ENCODE data around the gene DYNLL1.

Gene DYNLL1

GRCh38 chr12:120455302-120455701 lies 40.6 kb upstream of the DYNLL1 start:
- H3K36me3 ChIP-seq (ENCODE audit: control insufficient read depth in 4 of 4, insufficient read depth in 4 of 4, low read length in 3 of 4): peaks cover 25 to 67% (median 44%) of the 10 kb centered on the region in 4 experiments
- POLR2A ChIA-PET: interaction anchor here (0.6 to 1.4 kb wide), 2 partner anchors 13 to 1348 kb away, joined by 3 to 5 read pairs; partner anchors contain the start of gene SETD1B

DNA sequence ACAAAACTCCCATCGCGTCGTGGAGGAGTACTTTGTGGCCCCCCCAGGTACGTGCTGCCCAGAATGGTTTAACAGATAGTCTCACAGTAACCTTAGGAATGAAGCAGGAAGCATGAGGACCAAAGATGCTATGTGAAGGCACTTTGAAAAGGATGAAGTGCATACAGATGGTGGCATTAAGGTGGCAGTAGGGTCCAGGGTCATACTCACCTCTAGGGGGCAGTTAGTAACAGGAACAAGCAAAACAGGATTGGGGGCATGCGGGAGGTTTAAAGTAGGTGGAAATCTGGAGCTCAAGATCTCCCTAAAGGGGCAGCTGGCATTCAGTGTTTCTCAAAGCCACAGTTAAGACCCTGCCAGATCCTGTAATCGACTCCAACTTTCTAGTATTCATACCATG lies 38.8 kb upstream of the DYNLL1 start:
- DNase-seq: peak; percentile 46 to 74 (median 71)
- 98% methylated on average over 5 of the region's 6 CpGs for WGBS (ENCODE audit: insufficient coverage)
- no peaks in the 10 kb centered on the region for H3K9me3 ChIP-seq (ENCODE audit: control extremely low read depth in 1 of 5, control insufficient read depth in 4 of 5, insufficient read depth in 2 of 5, low read depth in 1 of 5, low read length in 4 of 5)
- ChIA-PET POLR2A (interaction anchor here (0.8 kb wide), 1 partner anchor 111 kb away, joined by 5 read pairs; no protein-coding TSS in a partner anchor), CTCF (interaction anchor here (0.9 to 29.5 kb wide), 8 partner anchors 8 to 93 kb away, joined by 3 to 545 read pairs (median 4); partner anchors contain the start of genes COX6A1, DYNLL1, GATC and SRSF9)
- H3K27me3 ChIP-seq (replicated peaks in 2 of 5; ENCODE audit: control insufficient read depth in 4 of 5, insufficient read depth in 5 of 5, low read length in 4 of 5): no peaks in the 10 kb centered on the region
- no peaks in the 10 kb centered on the region for H3K4me1 ChIP-seq (ENCODE audit: control extremely low read depth in 1 of 4, control insufficient read depth in 4 of 4, insufficient read depth in 4 of 4, low read length in 3 of 4)
- no peak overlapping the region for H3K27ac ChIP-seq (ENCODE audit: insufficient read depth in 1 of 2, low read depth in 1 of 2, low read length in 2 of 2, poor library complexity in 1 of 2, severe bottlenecking in 2 of 2)
- no peak overlapping the region for H3K4me3 ChIP-seq (ENCODE audit: control insufficient read depth in 1 of 7, extremely low read depth in 1 of 7, insufficient read depth in 4 of 7, low read depth in 2 of 7, low read length in 6 of 7)
- peaks cover 22 to 78% (median 50%) of the 10 kb centered on the region in 4 experiments for H3K36me3 ChIP-seq (ENCODE audit: control insufficient read depth in 4 of 4, insufficient read depth in 4 of 4, low read length in 3 of 4)

More at GRCh38 chr12:120455302-120455701, 40.6 kb upstream of the DYNLL1 start:
- CTCF ChIA-PET: interaction anchor here (1.3 to 29.5 kb wide), 3 partner anchors 10 to 46 kb away, joined by 4 to 545 read pairs (median 545); partner anchors contain the start of genes COX6A1, GATC, SRSF9 and TRIAP1
- H3K4me3 ChIP-seq (ENCODE audit: control insufficient read depth in 1 of 7, extremely low read depth in 1 of 7, insufficient read depth in 4 of 7, low read depth in 2 of 7, low read length in 6 of 7): no peak overlapping the region
- 95% methylated on average over 5 of the region's 7 CpGs for WGBS (ENCODE audit: insufficient coverage)
- H3K4me1 ChIP-seq (ENCODE audit: control extremely low read depth in 1 of 4, control insufficient read depth in 4 of 4, insufficient read depth in 4 of 4, low read length in 3 of 4): no peaks in the 10 kb centered on the region
- H3K27ac ChIP-seq (ENCODE audit: insufficient read depth in 1 of 2, low read depth in 1 of 2, low read length in 2 of 2, poor library complexity in 1 of 2, severe bottlenecking in 2 of 2): no peak overlapping the region
- no peak for DNase-seq
- no peaks in the 10 kb centered on the region for H3K27me3 ChIP-seq (replicated peaks in 2 of 5; ENCODE audit: control insufficient read depth in 4 of 5, insufficient read depth in 5 of 5, low read length in 4 of 5)
- H3K9me3 ChIP-seq (ENCODE audit: control extremely low read depth in 1 of 5, control insufficient read depth in 4 of 5, insufficient read depth in 2 of 5, low read depth in 1 of 5, low read length in 4 of 5): no peaks in the 10 kb centered on the region

DNA sequence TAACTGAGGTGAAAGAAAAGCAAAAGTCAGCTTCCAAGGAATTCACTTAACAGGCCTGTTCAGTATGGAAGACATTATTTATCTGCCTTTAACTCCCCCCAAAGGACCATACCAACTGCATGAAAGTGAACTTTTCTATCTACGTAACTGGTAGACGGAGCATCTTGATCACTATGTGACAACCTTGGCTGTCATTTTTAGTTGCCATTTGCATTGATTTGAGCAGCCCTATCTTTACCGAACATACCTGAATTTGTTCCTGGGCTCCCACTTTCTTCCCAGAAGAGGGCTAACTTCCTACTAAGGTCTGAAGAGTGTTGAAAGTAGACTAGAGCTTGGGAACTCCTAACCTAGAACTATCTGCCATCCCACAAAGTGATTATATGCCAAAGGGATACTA lies 35.8 kb upstream of the DYNLL1 start:
- POLR2A ChIA-PET: interaction anchor here (1.2 to 2.7 kb wide), 2 partner anchors 9 to 16 kb away, joined by 3 to 9 read pairs; partner anchors contain the start of gene SRSF9
- H3K4me1 ChIP-seq (ENCODE audit: control extremely low read depth in 1 of 4, control insufficient read depth in 4 of 4, insufficient read depth in 4 of 4, low read length in 3 of 4): no peaks in the 10 kb centered on the region
- CTCF ChIA-PET: interaction anchor here (27.3 to 29.5 kb wide), 2 partner anchors 5 to 15 kb away, joined by 545 read pairs; partner anchors contain the start of genes COX6A1, GATC, SRSF9 and TRIAP1
- no peak overlapping the region for H3K4me3 ChIP-seq (ENCODE audit: control insufficient read depth in 1 of 7, extremely low read depth in 1 of 7, insufficient read depth in 4 of 7, low read depth in 2 of 7, low read length in 6 of 7)
- H3K27ac ChIP-seq (ENCODE audit: insufficient read depth in 1 of 2, low read depth in 1 of 2, low read length in 2 of 2, poor library complexity in 1 of 2, severe bottlenecking in 2 of 2): no peak overlapping the region
- DNase-seq: no peak
- no peaks in the 10 kb centered on the region for H3K27me3 ChIP-seq (replicated peaks in 2 of 5; ENCODE audit: control insufficient read depth in 4 of 5, insufficient read depth in 5 of 5, low read length in 4 of 5)
- WGBS (ENCODE audit: insufficient coverage): 100% methylated on average over 3 of the region's 3 CpGs
- H3K9me3 ChIP-seq (ENCODE audit: control extremely low read depth in 1 of 5, control insufficient read depth in 4 of 5, insufficient read depth in 2 of 5, low read depth in 1 of 5, low read length in 4 of 5): no peaks in the 10 kb centered on the region
- H3K36me3 ChIP-seq (ENCODE audit: control insufficient read depth in 4 of 4, insufficient read depth in 4 of 4, low read length in 3 of 4): peaks cover 30 to 91% (median 71%) of the 10 kb centered on the region in 4 experiments

GRCh38 chr12:120462099-120462640 lies 33.7 kb upstream of the DYNLL1 start:
- peaks cover 27 to 91% (median 64%) of the 10 kb centered on the region in 4 experiments for H3K36me3 ChIP-seq (ENCODE audit: control insufficient read depth in 4 of 4, insufficient read depth in 4 of 4, low read length in 3 of 4)
- ChIA-PET POLR2A (no interaction called here), CTCF (interaction anchor here (0.6 to 27.3 kb wide), 4 partner anchors 11 to 107 kb away, joined by 3 to 545 read pairs (median 5); partner anchors contain the start of genes COX6A1, GATC and TRIAP1)
- H3K4me1 ChIP-seq (ENCODE audit: control extremely low read depth in 1 of 4, control insufficient read depth in 4 of 4, insufficient read depth in 4 of 4, low read length in 3 of 4): peaks cover 0 to 14% (median 7%) of the 10 kb centered on the region in 4 experiments
- no peaks in the 10 kb centered on the region for H3K9me3 ChIP-seq (ENCODE audit: control extremely low read depth in 1 of 5, control insufficient read depth in 4 of 5, insufficient read depth in 2 of 5, low read depth in 1 of 5, low read length in 4 of 5)
- H3K27me3 ChIP-seq (replicated peaks in 2 of 5; ENCODE audit: control insufficient read depth in 4 of 5, insufficient read depth in 5 of 5, low read length in 4 of 5): no peaks in the 10 kb centered on the region
- no peak for DNase-seq
- no peak overlapping the region for H3K27ac ChIP-seq (ENCODE audit: insufficient read depth in 1 of 2, low read depth in 1 of 2, low read length in 2 of 2, poor library complexity in 1 of 2, severe bottlenecking in 2 of 2)
- 100% methylated on average over 3 of the region's 3 CpGs for WGBS (ENCODE audit: insufficient coverage)
- no peak overlapping the region for H3K4me3 ChIP-seq (ENCODE audit: control insufficient read depth in 1 of 7, extremely low read depth in 1 of 7, insufficient read depth in 4 of 7, low read depth in 2 of 7, low read length in 6 of 7)

DNA sequence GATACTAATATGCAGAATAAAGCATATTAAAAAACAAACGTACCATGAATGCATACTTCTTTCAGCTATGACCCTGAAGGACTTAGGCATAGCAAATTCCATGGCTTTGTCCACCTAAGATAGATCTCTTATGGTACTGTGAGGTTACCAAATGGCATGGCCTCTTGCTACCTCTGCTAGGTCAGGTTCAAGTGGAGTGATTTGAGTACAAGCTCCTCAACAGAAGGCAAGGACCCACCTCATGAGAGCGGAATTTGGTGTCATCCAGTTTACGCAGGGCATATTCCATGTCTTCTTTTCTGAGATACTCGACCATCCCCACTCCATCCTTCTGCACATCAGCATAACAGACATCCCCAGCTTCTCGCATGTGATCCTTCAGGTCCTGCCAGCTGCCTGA lies 32.2 kb upstream of the DYNLL1 start:
- no peak overlapping the region for H3K4me3 ChIP-seq (ENCODE audit: control insufficient read depth in 1 of 7, extremely low read depth in 1 of 7, insufficient read depth in 4 of 7, low read depth in 2 of 7, low read length in 6 of 7)
- peaks cover 21 to 80% (median 59%) of the 10 kb centered on the region in 4 experiments for H3K36me3 ChIP-seq (ENCODE audit: control insufficient read depth in 4 of 4, insufficient read depth in 4 of 4, low read length in 3 of 4)
- no peaks in the 10 kb centered on the region for H3K27me3 ChIP-seq (replicated peaks in 2 of 5; ENCODE audit: control insufficient read depth in 4 of 5, insufficient read depth in 5 of 5, low read length in 4 of 5)
- no peaks in the 10 kb centered on the region for H3K9me3 ChIP-seq (ENCODE audit: control extremely low read depth in 1 of 5, control insufficient read depth in 4 of 5, insufficient read depth in 2 of 5, low read depth in 1 of 5, low read length in 4 of 5)
- peaks cover 2 to 29% (median 21%) of the 10 kb centered on the region in 4 experiments for H3K4me1 ChIP-seq (ENCODE audit: control extremely low read depth in 1 of 4, control insufficient read depth in 4 of 4, insufficient read depth in 4 of 4, low read length in 3 of 4)
- H3K27ac ChIP-seq (ENCODE audit: insufficient read depth in 1 of 2, low read depth in 1 of 2, low read length in 2 of 2, poor library complexity in 1 of 2, severe bottlenecking in 2 of 2): no peak overlapping the region
- 95% methylated on average over 4 of the region's 5 CpGs for WGBS (ENCODE audit: insufficient coverage)
- POLR2A ChIA-PET: interaction anchor here (0.6 kb wide), 1 partner anchor 46 kb away, joined by 4 read pairs; no protein-coding TSS in a partner anchor
- DNase-seq: no peak
- CTCF ChIA-PET: interaction anchor here (1.0 to 27.3 kb wide), 5 partner anchors 9 to 112 kb away, joined by 3 to 545 read pairs (median 4); partner anchors contain the start of genes COX6A1, GATC and TRIAP1

DNA sequence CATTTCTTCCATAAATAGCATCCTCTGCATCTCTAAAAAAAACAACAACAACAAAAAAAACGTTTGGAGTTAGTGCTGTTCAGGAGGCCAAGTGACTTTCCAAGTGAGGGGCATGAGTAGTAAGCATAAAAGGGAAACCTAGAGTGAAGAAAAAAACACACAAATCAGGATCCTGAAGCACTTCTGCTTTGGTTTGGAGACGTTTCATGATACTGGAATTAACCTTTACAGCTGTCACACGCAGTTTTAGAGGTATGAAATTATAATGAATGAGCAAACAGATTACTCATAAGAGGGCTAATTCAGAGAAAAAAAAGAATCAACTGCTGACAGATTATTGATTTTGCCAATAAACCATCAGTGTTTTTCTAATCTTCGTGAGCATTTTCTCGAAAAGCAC lies 30.2 kb upstream of the DYNLL1 start:
- ChIA-PET POLR2A (no interaction called here), CTCF (interaction anchor here (0.7 to 27.3 kb wide), 9 partner anchors 10 to 1024 kb away, joined by 3 to 545 read pairs (median 4); partner anchors contain the start of genes COX6A1, GATC and TRIAP1)
- Histone ChIP-seq H3K36me3 (ENCODE audit: control insufficient read depth in 4 of 4, insufficient read depth in 4 of 4, low read length in 3 of 4) (peaks cover 17 to 64% (median 45%) of the 10 kb centered on the region in 4 experiments), H3K4me3 (ENCODE audit: control insufficient read depth in 1 of 7, extremely low read depth in 1 of 7, insufficient read depth in 4 of 7, low read depth in 2 of 7, low read length in 6 of 7) (no peak overlapping the region), H3K4me1 (ENCODE audit: control extremely low read depth in 1 of 4, control insufficient read depth in 4 of 4, insufficient read depth in 4 of 4, low read length in 3 of 4) (peaks cover 7 to 36% (median 28%) of the 10 kb centered on the region in 4 experiments), H3K27me3 (replicated peaks in 2 of 5; ENCODE audit: control insufficient read depth in 4 of 5, insufficient read depth in 5 of 5, low read length in 4 of 5) (no peaks in the 10 kb centered on the region), H3K9me3 (ENCODE audit: control extremely low read depth in 1 of 5, control insufficient read depth in 4 of 5, insufficient read depth in 2 of 5, low read depth in 1 of 5, low read length in 4 of 5) (no peaks in the 10 kb centered on the region), H3K27ac (ENCODE audit: insufficient read depth in 1 of 2, low read depth in 1 of 2, low read length in 2 of 2, poor library complexity in 1 of 2, severe bottlenecking in 2 of 2) (no peak overlapping the region)
- DNase-seq: no peak
- 60% methylated on average over 1 of the region's 5 CpGs for WGBS (ENCODE audit: insufficient coverage)

Data from common myeloid progenitor, CD34-positive (primary cell).